Measurements from ENCODE around the gene GTF2IRD2. TPM values are rescaled to one million over a fixed set of nuclear protein-coding genes. Genes with fewer than 3 reads are reported as not detected.
"Not testable (repeated sequence)": the region's sequence is repeated elsewhere in the genome, so short reads cannot be mapped to it uniquely, and the experiment has no call there.

GTF2IRD2 gene
- total RNA-seq, 2 experiments from 2014 or later = 4.1 to 4.6 TPM

GRCh38 chr7:74765205-74765918, 86.0 kb downstream of the GTF2IRD2 start:
- not testable (repeated sequence) for H3K27ac Mint-ChIP-seq, H3K4me1 Mint-ChIP-seq, H3K4me3 Mint-ChIP-seq, H3K27me3 Mint-ChIP-seq, DNase-seq, H3K9me3 Mint-ChIP-seq, H3K36me3 Mint-ChIP-seq

- H3K9me3 Mint-ChIP-seq, H3K4me3 Mint-ChIP-seq, H3K27me3 Mint-ChIP-seq, H3K27ac Mint-ChIP-seq, DNase-seq, H3K36me3 Mint-ChIP-seq, H3K4me1 Mint-ChIP-seq: not testable (repeated sequence)
These were observed 92.4 kb downstream of the GTF2IRD2 start for GRCh38 chr7:74758982-74759381.

DNA sequence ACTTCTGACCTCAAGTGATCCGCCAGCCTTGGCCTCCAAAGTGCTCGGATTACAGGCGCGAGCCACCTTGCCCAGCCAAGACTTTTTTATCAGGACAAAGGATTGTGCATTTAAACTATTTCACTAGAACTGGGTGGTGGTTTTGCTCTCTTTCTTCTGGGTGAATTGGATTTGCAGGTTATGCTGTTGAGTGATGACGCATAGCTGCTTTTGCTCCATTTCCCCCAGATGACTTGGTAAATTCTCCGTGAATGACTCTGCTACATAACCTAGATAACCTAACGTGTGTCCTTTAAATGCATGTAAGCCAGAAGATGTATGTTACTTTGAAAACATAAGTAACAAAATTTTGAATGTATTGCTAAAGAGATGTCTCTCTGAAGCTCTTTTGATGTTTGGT, 93.1 kb downstream of the GTF2IRD2 start:
- H3K27me3 Mint-ChIP-seq, H3K4me3 Mint-ChIP-seq, H3K9me3 Mint-ChIP-seq, DNase-seq, H3K4me1 Mint-ChIP-seq, H3K27ac Mint-ChIP-seq, H3K36me3 Mint-ChIP-seq: not testable (repeated sequence)

GRCh38 chr7:74756673-74757072, 94.7 kb downstream of the GTF2IRD2 start:
- DNase-seq, H3K27ac Mint-ChIP-seq, H3K9me3 Mint-ChIP-seq, H3K36me3 Mint-ChIP-seq, H3K4me3 Mint-ChIP-seq, H3K27me3 Mint-ChIP-seq, H3K4me1 Mint-ChIP-seq: not testable (repeated sequence)

DNA sequence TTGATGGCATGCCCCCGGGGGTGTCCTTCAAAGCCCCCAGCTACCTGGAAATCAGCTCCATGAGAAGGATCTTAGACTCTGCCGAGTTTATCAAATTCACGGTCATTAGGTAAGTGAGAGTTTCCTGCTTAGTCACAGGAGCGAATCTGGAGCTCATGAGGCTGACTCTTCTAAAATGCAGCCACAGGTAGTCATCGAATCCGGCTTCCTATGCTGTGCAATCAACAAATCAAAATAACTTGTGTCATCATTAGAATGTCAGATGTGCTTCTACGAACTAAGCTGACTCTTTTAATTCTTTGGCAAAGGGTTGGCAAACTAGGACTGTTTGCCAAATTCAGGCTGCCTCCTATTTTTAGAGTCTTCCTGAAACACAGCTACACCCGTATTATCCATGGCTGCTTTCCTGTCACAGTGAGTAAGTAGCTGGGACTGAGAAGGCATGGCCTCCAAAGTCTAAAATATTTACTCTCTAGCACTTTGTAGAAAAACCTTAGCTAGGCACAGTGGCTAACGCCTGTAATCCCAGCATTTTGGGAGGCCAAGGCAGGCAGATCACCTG, 97.4 kb downstream of the GTF2IRD2 start:
- not testable (repeated sequence) for H3K9me3 Mint-ChIP-seq, H3K27ac Mint-ChIP-seq, H3K27me3 Mint-ChIP-seq, H3K4me1 Mint-ChIP-seq, H3K36me3 Mint-ChIP-seq, H3K4me3 Mint-ChIP-seq, DNase-seq

Other genes starting within 250 kb of the GTF2IRD2 start
- 100 to 1,000 TPM; 151 to 158 TPM for gene GTF2I, start 193.9 kb downstream of the GTF2IRD2 start, total RNA-seq
- 1 to 10 TPM; 1.8 to 2.5 TPM for gene NCF1, start 77.6 kb downstream of the GTF2IRD2 start, total RNA-seq
- gene CASTOR2, start 113.1 kb upstream of the GTF2IRD2 start, total RNA-seq = 1 to 10 TPM; 1.9 to 3.3 TPM
- gene RCC1L, start 222.2 kb upstream of the GTF2IRD2 start, total RNA-seq = 10 to 100 TPM; 63.4 to 66.1 TPM
- 10 to 100 TPM in 1 of 2 experiments, 1 to 10 TPM in 1; 8.8 to 12.2 TPM for gene GTF2IRD2B, start 241.0 kb upstream of the GTF2IRD2 start, total RNA-seq